ENCODE results near the gene RPS2.
A peak's percentile ranks its signal among the peaks of the same experiment; 100 is the strongest.

Gene RPS2

GRCh38 chr16:1980770-1981087, 16.1 kb upstream of the RPS2 start:
- no peak for TF ChIP-seq REST (IDR thresholded peaks at IDR 0.05; ENCODE audit: insufficient read depth in 1 of 2, low read depth in 2 of 2, low read length in 2 of 2)
- TF ChIP-seq SIN3A (IDR thresholded peaks at IDR 0.05; ENCODE audit: borderline replicate concordance, insufficient read depth, low read length), result no peak
- no peak for TF ChIP-seq TAF1 (IDR thresholded peaks at IDR 0.05; ENCODE audit: borderline replicate concordance, insufficient read depth, low read length)
- no peak for TF ChIP-seq POLR2AphosphoS5 (IDR thresholded peaks at IDR 0.05; ENCODE audit: low read depth, low read length)

- TF ChIP-seq POLR2AphosphoS5 (IDR thresholded peaks at IDR 0.05; ENCODE audit: low read depth, low read length) (0 out of 2 replicates have a peak, but pooled peaks have one; percentile 27), TAF1 (IDR thresholded peaks at IDR 0.05; ENCODE audit: borderline replicate concordance, insufficient read depth, low read length) (no peak), REST (IDR thresholded peaks at IDR 0.05; ENCODE audit: insufficient read depth in 1 of 2, low read depth in 2 of 2, low read length in 2 of 2) (no peak)
These were observed 15.6 kb upstream of the RPS2 start for GRCh38 chr16:1980030-1980769.

- TF ChIP-seq SIN3A (IDR thresholded peaks at IDR 0.05; ENCODE audit: borderline replicate concordance, insufficient read depth, low read length) (no peak), TAF1 (IDR thresholded peaks at IDR 0.05; ENCODE audit: borderline replicate concordance, insufficient read depth, low read length) (no peak), POLR2AphosphoS5 (IDR thresholded peaks at IDR 0.05; ENCODE audit: low read depth, low read length) (no peak), REST (IDR thresholded peaks at IDR 0.05; ENCODE audit: insufficient read depth in 1 of 2, low read depth in 2 of 2, low read length in 2 of 2) (no peak), FOXP2 (optimal IDR thresholded peaks at IDR 0.05; ENCODE audit: borderline replicate concordance, extremely low read depth, extremely low read length, insufficient read depth) (no peak)
These were observed 14.8 kb upstream of the RPS2 start for GRCh38 chr16:1979271-1980029.

DNA sequence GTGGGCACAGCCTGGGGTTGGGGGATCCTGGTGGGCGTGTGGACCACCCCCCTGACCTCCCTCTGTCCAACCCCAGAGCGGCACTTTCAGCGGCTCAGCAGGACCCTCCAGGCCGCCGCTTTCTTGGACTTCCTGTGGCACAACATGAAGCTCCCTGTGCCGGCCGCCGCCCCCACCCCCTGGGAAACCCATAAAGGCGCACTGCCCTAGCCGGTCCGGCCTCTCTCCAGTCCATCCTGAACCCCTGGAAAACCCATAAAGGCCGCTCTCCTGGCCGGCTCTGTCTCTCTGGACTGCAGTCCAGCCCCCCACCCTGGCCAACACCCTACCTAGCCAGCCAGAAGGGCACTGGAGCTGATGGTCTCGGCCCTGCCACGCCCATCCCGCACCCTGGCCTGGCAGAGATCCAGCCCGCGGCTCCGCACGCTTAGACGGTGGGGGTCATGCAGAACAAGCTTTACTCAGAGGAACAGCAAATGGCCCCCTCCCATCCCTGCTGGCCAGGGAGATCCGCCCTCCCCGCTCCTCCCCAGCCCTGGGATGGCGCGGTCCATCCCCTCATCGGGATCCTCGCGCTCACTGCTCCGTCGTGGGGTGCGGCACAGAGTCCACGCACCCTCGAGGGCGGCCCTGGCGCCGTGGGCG, 14.0 kb upstream of the RPS2 start:
- no peak for TF ChIP-seq SIN3A (IDR thresholded peaks at IDR 0.05; ENCODE audit: borderline replicate concordance, insufficient read depth, low read length)
- no peak for TF ChIP-seq FOXP2 (optimal IDR thresholded peaks at IDR 0.05; ENCODE audit: borderline replicate concordance, extremely low read depth, extremely low read length, insufficient read depth)
- TF ChIP-seq TAF1 (IDR thresholded peaks at IDR 0.05; ENCODE audit: borderline replicate concordance, insufficient read depth, low read length), result no peak
- TF ChIP-seq POLR2AphosphoS5 (IDR thresholded peaks at IDR 0.05; ENCODE audit: low read depth, low read length), result no peak
- TF ChIP-seq REST (IDR thresholded peaks at IDR 0.05; ENCODE audit: insufficient read depth in 1 of 2, low read depth in 2 of 2, low read length in 2 of 2), result no peak

Measured in PFSK-1 (cell line).